Fibroblast of lung (primary cell): ENCODE measurements around the gene RXFP2. TPM values are rescaled to one million over a fixed set of nuclear protein-coding genes. Genes with fewer than 3 reads are reported as not detected.

ENCODE experiments used
- DNase-seq, 2 donors: peaks; one replicate each; pipeline versions ENCODE4 v3.0.0 to v3.0.0-alpha.2; 2010; ENCODE audit warnings: low read depth in 2 of 2
- H2AFZ ChIP-seq: 2 replicates; pipeline ENCODE4 v1.5.1; 2012; ENCODE audit warnings: low read length, control low read depth, inconsistent platforms
- H3K27ac ChIP-seq: 2 replicates; pipeline ENCODE4 v1.5.1; 2011; ENCODE audit warnings: low read length, control low read depth; ENCODE audit not compliant: insufficient read depth
- H3K27me3 ChIP-seq: 2 replicates; pipeline ENCODE4 v1.5.1; 2011; ENCODE audit warnings: mild to moderate bottlenecking, low read length; ENCODE audit not compliant: control insufficient read depth, insufficient read depth
- H3K36me3 ChIP-seq: 2 replicates; pipeline ENCODE4 v1.5.1; 2011; ENCODE audit warnings: low read length; ENCODE audit not compliant: control insufficient read depth, insufficient read depth
- H3K4me1 ChIP-seq: 2 replicates; pipeline ENCODE4 v1.5.1; 2011; ENCODE audit warnings: low read length; ENCODE audit not compliant: control insufficient read depth, insufficient read depth; ENCODE audit errors: extremely low read depth
- H3K4me2 ChIP-seq: 2 replicates; pipeline ENCODE4 v1.5.1; 2011; ENCODE audit warnings: low read length, control low read depth; ENCODE audit not compliant: insufficient read depth; ENCODE audit errors: extremely low read depth
- H3K4me3 ChIP-seq, 4 experiments: fragments of 200-600 bp in 1 of 4; sonication (generic) in 1 of 4; replicated peaks in 1 of 4; 2 replicates each; pipeline ENCODE4 v1.5.1; 2011 to 2016; ENCODE audit warnings: low read length in 4 of 4, low read depth in 3 of 4, mild to moderate bottlenecking in 3 of 4, control low read depth in 2 of 4, inconsistent platforms in 1 of 4, mixed read lengths in 1 of 4; ENCODE audit not compliant: insufficient read depth in 1 of 4; ENCODE audit errors: control extremely low read depth in 1 of 4
- H3K79me2 ChIP-seq: 2 replicates; pipeline ENCODE4 v1.5.1; 2012; ENCODE audit warnings: mild to moderate bottlenecking, low read length, inconsistent platforms; ENCODE audit not compliant: control insufficient read depth, insufficient read depth
- H3K9ac ChIP-seq: 2 replicates; pipeline ENCODE4 v1.5.1; 2011; ENCODE audit warnings: mild to moderate bottlenecking, low read length, control low read depth; ENCODE audit not compliant: insufficient read depth
- H3K9me3 ChIP-seq: 2 replicates; pipeline ENCODE4 v1.5.1; 2012; ENCODE audit warnings: low read depth, low read length; ENCODE audit not compliant: control insufficient read depth, insufficient read depth
- H4K20me1 ChIP-seq: 2 replicates; pipeline ENCODE4 v1.5.1; 2011; ENCODE audit warnings: low read length; ENCODE audit not compliant: control insufficient read depth, insufficient read depth; ENCODE audit errors: extremely low read depth
- CTCF ChIP-seq, 2 donors: IDR thresholded peaks in 1 of 2; conservative IDR thresholded peaks in 1 of 2; 1 replicate in 1 of 2; 2 replicates in 1 of 2; pipeline ENCODE4 v1.5.1; 2011 to 2012; ENCODE audit warnings: low read length in 2 of 2, control low read depth in 1 of 2, inconsistent platforms in 1 of 2, low read depth in 1 of 2, mild to moderate bottlenecking in 1 of 2
- EZH2 ChIP-seq: IDR thresholded peaks from 2 replicates; pipeline ENCODE4 v1.5.1; 2012; ENCODE audit warnings: low read length, control low read depth, mild to moderate bottlenecking; ENCODE audit errors: missing control alignments
- polyA plus RNA-seq, 2 donors: library from polyadenylated mRNA; depleted of rRNA in 1 of 2; stranded (reverse) in 1 of 2; unstranded in 1 of 2; fragments of >200 nt; gene quantifications; 2 replicates each; pipeline ENCODE4 v1.2.1, GENCODE V29; 2011 to 2012; ENCODE audit warnings: missing spikeins in 1 of 2
- total RNA-seq: library from RNA; depleted of rRNA; stranded (reverse); fragments of >200 nt; gene quantifications from 2 replicates; pipeline ENCODE4 v1.2.1, GENCODE V29; 2014

RXFP2 gene
- total and polyA plus RNA-seq, 2 donors (not counting 1 experiment from before 2014, with no cell fraction given) = not detected

GRCh38 chr13:31769575-31769974, 30.2 kb downstream of the RXFP2 start:
- Histone ChIP-seq H3K79me2 (no peaks in the 10 kb centered on the region), H3K27ac (no peak overlapping the region), H3K9ac (no peak overlapping the region), H3K4me2 (no peak overlapping the region), H3K4me3 (no peak overlapping the region), H3K27me3 (no peaks in the 10 kb centered on the region), H3K9me3 (no peaks in the 10 kb centered on the region), H2AFZ (no peak overlapping the region), H3K4me1 (peaks cover 10% of the 10 kb centered on the region), H3K36me3 (no peaks in the 10 kb centered on the region), H4K20me1 (no peaks in the 10 kb centered on the region)
- no peak for TF ChIP-seq EZH2
- TF ChIP-seq CTCF (conservative IDR thresholded peaks at IDR 0.05 in 1 of 2, IDR thresholded peaks at IDR 0.05 in 1 of 2; ENCODE audit: low read depth in 1 of 2, low read length in 2 of 2) = no peak
- DNase-seq = peak in 1 of 2 donors; percentile 37

- H2AFZ ChIP-seq = no peak overlapping the region
- no peak for TF ChIP-seq CTCF (conservative IDR thresholded peaks at IDR 0.05 in 1 of 2, IDR thresholded peaks at IDR 0.05 in 1 of 2; ENCODE audit: low read depth in 1 of 2, low read length in 2 of 2)
- no peak overlapping the region for H3K4me3 ChIP-seq
- H4K20me1 ChIP-seq = no peaks in the 10 kb centered on the region
- peak in 1 of 2 donors; percentile 12 for DNase-seq
- H3K9ac ChIP-seq = no peak overlapping the region
- no peak overlapping the region for H3K4me2 ChIP-seq
- peaks cover 2% of the 10 kb centered on the region for H3K4me1 ChIP-seq
- no peak overlapping the region for H3K27ac ChIP-seq
- no peaks in the 10 kb centered on the region for H3K79me2 ChIP-seq
- H3K27me3 ChIP-seq = no peaks in the 10 kb centered on the region
- no peaks in the 10 kb centered on the region for H3K36me3 ChIP-seq
- no peaks in the 10 kb centered on the region for H3K9me3 ChIP-seq
Measured at GRCh38 chr13:31772231-31772630, 32.9 kb downstream of the RXFP2 start.

GRCh38 chr13:31773538-31773937, 34.2 kb downstream of the RXFP2 start:
- H3K27ac ChIP-seq = peak overlapping the region; percentile 48
- no peak for TF ChIP-seq CTCF (conservative IDR thresholded peaks at IDR 0.05 in 1 of 2, IDR thresholded peaks at IDR 0.05 in 1 of 2; ENCODE audit: low read depth in 1 of 2, low read length in 2 of 2)
- TF ChIP-seq EZH2 = no peak
- H3K4me3 ChIP-seq = peak overlapping the region in 2 of 4 experiments; percentile 5 to 39
- no peak overlapping the region for H3K9ac ChIP-seq
- H3K27me3 ChIP-seq = no peaks in the 10 kb centered on the region
- H3K4me2 ChIP-seq = peak overlapping the region; percentile 72
- no peaks in the 10 kb centered on the region for H3K9me3 ChIP-seq
- H2AFZ ChIP-seq = peak overlapping the region; percentile 2
- DNase-seq = peak; percentile 73 to 85
- peaks cover 2% of the 10 kb centered on the region for H3K4me1 ChIP-seq
- H3K36me3 ChIP-seq = no peaks in the 10 kb centered on the region
- no peaks in the 10 kb centered on the region for H4K20me1 ChIP-seq
- H3K79me2 ChIP-seq = no peaks in the 10 kb centered on the region
